Endothelial cell (in vitro differentiated cells): ENCODE measurements around the gene SCAMP2. TPM values are rescaled to one million over a fixed set of nuclear protein-coding genes. Genes with fewer than 3 reads are reported as not detected.
A peak's percentile ranks its signal among the peaks of the same experiment; 100 is the strongest.

ENCODE experiments used
- DNase-seq: peaks from one replicate; pipeline ENCODE4 v3.0.0; 2021; ENCODE audit warnings: low spot score
- H3K27ac Mint-ChIP-seq: one replicate; pipeline ENCODE4 v1.8.0; 2021; ENCODE audit warnings: mixed read lengths, inconsistent platforms; ENCODE audit not compliant: unreplicated experiment
- H3K27me3 Mint-ChIP-seq: one replicate; pipeline ENCODE4 v1.8.0; 2021; ENCODE audit warnings: mild to moderate bottlenecking, moderate library complexity, mixed read lengths, inconsistent platforms; ENCODE audit not compliant: unreplicated experiment
- H3K36me3 Mint-ChIP-seq: one replicate; pipeline ENCODE4 v1.8.0; 2021; ENCODE audit warnings: mild to moderate bottlenecking, low read depth, mixed read lengths, inconsistent platforms; ENCODE audit not compliant: unreplicated experiment
- H3K4me1 Mint-ChIP-seq: one replicate; pipeline ENCODE4 v1.8.0; 2021; ENCODE audit warnings: mild to moderate bottlenecking, mixed read lengths, inconsistent platforms; ENCODE audit not compliant: unreplicated experiment
- H3K4me3 Mint-ChIP-seq: one replicate; pipeline ENCODE4 v1.8.0; 2021; ENCODE audit warnings: mild to moderate bottlenecking, mixed read lengths, inconsistent platforms; ENCODE audit not compliant: unreplicated experiment
- H3K9me3 Mint-ChIP-seq: one replicate; pipeline ENCODE4 v1.8.0; 2021; ENCODE audit warnings: mixed read lengths, inconsistent platforms; ENCODE audit not compliant: unreplicated experiment
- total RNA-seq: library from RNA; stranded (reverse); fragmentation: NEBNext Ultra II Directional; extraction: Animal tissue kit (Norgen Biotek cat#: 25700); gene quantifications from one replicate; pipeline ENCODE4 v1.2.1, GENCODE V29; 2021; ENCODE audit not compliant: unreplicated experiment
- TF ChIP-seq, protein P1 (sequence below): fragments of 200-600 bp; sonication (generic); IDR thresholded peaks from one replicate; pipeline ENCODE4 v1.5.0; 2021; ENCODE audit warnings: antibody characterized with exemption; ENCODE audit not compliant: unreplicated experiment

Gene SCAMP2
- total RNA-seq, 1 donor from 2014 or later = 56.1 TPM

DNA sequence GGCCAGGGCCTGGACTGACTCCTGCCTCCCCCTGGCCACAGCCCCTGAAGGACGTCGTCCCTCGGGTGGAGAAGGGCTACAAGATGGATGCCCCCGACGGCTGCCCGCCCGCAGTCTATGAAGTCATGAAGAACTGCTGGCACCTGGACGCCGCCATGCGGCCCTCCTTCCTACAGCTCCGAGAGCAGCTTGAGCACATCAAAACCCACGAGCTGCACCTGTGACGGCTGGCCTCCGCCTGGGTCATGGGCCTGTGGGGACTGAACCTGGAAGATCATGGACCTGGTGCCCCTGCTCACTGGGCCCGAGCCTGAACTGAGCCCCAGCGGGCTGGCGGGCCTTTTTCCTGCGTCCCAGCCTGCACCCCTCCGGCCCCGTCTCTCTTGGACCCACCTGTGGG is 70.9 kb downstream of the SCAMP2 start:
- H3K4me1 Mint-ChIP-seq = no peaks in the 10 kb centered on the region
- TF ChIP-seq, protein P1, sequence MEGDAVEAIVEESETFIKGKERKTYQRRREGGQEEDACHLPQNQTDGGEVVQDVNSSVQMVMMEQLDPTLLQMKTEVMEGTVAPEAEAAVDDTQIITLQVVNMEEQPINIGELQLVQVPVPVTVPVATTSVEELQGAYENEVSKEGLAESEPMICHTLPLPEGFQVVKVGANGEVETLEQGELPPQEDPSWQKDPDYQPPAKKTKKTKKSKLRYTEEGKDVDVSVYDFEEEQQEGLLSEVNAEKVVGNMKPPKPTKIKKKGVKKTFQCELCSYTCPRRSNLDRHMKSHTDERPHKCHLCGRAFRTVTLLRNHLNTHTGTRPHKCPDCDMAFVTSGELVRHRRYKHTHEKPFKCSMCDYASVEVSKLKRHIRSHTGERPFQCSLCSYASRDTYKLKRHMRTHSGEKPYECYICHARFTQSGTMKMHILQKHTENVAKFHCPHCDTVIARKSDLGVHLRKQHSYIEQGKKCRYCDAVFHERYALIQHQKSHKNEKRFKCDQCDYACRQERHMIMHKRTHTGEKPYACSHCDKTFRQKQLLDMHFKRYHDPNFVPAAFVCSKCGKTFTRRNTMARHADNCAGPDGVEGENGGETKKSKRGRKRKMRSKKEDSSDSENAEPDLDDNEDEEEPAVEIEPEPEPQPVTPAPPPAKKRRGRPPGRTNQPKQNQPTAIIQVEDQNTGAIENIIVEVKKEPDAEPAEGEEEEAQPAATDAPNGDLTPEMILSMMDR = no peak
- H3K4me3 Mint-ChIP-seq = no peak overlapping the region
- peaks cover 9% of the 10 kb centered on the region for H3K27me3 Mint-ChIP-seq
- H3K27ac Mint-ChIP-seq = no peak overlapping the region
- H3K36me3 Mint-ChIP-seq = peaks cover 16% of the 10 kb centered on the region
- no peaks in the 10 kb centered on the region for H3K9me3 Mint-ChIP-seq
- DNase-seq = no peak

DNA sequence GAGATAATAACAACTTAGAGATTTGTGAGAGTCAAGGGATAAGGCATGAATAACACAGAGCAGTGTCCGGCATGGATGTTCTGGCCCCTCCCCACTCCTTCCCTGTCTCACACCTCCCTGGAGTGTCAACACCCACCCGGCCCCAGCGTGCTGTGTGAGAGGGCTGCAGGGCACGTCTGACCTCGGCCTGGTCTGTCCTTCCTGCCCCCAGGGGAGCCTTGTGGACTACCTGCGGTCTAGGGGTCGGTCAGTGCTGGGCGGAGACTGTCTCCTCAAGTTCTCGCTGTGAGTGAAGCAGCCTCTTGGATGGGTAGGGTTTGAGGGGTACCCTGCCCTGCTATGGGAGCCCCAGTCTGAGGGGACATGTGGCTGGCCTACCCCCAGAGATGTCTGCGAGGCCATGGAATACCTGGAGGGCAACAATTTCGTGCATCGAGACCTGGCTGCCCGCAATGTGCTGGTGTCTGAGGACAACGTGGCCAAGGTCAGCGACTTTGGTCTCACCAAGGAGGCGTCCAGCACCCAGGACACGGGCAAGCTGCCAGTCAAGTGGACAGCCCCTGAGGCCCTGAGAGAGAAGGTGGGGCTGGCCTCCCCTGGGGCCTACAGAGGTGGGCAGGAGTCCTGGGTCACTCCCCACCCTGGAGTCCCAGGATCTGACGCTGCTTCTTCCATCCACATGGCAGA is 71.7 kb downstream of the SCAMP2 start:
- no peak for DNase-seq
- peak overlapping the region; percentile 47 for H3K4me3 Mint-ChIP-seq
- TF ChIP-seq, protein P1 = no peak
- H3K36me3 Mint-ChIP-seq = peaks cover 16% of the 10 kb centered on the region
- H3K9me3 Mint-ChIP-seq = no peaks in the 10 kb centered on the region
- H3K27ac Mint-ChIP-seq = no peak overlapping the region
- H3K4me1 Mint-ChIP-seq = no peaks in the 10 kb centered on the region
- H3K27me3 Mint-ChIP-seq = peaks cover 9% of the 10 kb centered on the region

DNA sequence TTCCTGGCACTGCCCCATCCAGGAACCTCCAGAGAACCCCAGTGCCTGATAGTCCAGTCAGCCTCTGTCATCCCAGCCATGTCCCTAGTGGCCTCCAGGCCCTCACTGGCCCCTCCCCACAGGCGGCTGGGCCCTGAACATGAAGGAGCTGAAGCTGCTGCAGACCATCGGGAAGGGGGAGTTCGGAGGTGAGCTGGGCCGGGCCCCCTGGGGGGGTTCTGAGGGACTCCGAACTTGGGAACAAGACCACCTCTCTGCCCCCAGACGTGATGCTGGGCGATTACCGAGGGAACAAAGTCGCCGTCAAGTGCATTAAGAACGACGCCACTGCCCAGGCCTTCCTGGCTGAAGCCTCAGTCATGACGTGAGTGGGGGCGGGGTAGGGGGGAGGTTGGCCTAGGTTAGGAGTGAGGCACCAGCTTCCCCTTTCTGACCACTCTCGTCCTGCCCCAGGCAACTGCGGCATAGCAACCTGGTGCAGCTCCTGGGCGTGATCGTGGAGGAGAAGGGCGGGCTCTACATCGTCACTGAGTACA is 72.5 kb downstream of the SCAMP2 start:
- TF ChIP-seq, protein P1 = no peak
- Mint-ChIP-seq H3K27ac (no peak overlapping the region), H3K4me3 (no peak overlapping the region), H3K36me3 (peaks cover 20% of the 10 kb centered on the region), H3K27me3 (peaks cover 9% of the 10 kb centered on the region), H3K4me1 (no peaks in the 10 kb centered on the region), H3K9me3 (no peaks in the 10 kb centered on the region)
- no peak for DNase-seq

DNA sequence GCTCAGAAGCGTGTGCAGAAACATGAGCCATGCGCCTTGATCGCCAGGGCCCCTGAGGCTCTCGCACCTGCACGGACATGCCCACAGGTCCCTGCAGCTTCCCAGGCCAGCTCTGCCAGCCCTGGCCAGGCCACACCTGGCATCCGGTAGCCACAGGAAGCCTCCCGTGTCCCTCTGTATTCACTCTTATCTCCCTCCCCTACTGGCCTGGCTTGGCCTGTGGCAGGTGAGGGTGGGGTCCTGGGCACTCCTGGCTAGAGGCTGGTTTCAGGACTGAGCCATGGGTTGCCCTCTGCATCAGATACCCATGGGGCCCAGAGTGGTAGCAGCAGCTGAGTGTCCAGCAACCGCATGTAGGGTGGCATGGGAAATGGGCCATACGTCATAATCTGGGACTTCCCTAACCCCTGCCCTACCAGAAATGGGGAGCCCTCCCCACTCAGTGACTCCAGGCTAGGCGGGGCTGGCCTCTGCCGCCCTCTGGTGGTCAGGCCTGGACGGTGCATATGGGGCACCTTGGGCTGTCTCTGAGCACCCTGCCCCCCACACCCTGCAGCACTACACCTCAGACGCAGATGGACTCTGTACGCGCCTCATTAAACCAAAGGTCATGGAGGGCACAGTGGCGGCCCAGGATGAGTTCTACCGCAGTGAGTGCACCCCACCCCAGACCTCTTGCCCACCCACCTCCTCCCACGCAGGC is 73.2 kb downstream of the SCAMP2 start:
- Mint-ChIP-seq H3K4me1 (peaks cover 3% of the 10 kb centered on the region), H3K27ac (no peak overlapping the region), H3K4me3 (no peak overlapping the region), H3K36me3 (peaks cover 19% of the 10 kb centered on the region), H3K27me3 (peaks cover 9% of the 10 kb centered on the region), H3K9me3 (no peaks in the 10 kb centered on the region)
- TF ChIP-seq, protein P1 = peak; percentile 91
- peak; percentile 75 for DNase-seq
